SJCRH30 (cell line): ENCODE data around the gene UBE2F. TPM values are rescaled to one million over a fixed set of nuclear protein-coding genes. Genes with fewer than 3 reads are reported as not detected.

Experiments
- DNase-seq, 2 experiments: peaks; one replicate each; pipeline ENCODE4 v3.0.0-alpha.2; 2015 to 2020
- H3K27ac ChIP-seq: fragments of 250-450 bp; sonication (Bioruptor Pico); 2 replicates; pipeline ENCODE4 v1.5.1; 2020; ENCODE audit warnings: mild to moderate bottlenecking, moderate library complexity
- H3K27me3 ChIP-seq: fragments of 250-450 bp; sonication (Bioruptor Pico); 2 replicates; pipeline ENCODE4 v1.5.1; 2020; ENCODE audit warnings: mild to moderate bottlenecking, moderate library complexity
- H3K36me3 ChIP-seq: fragments of 250-450 bp; sonication (Bioruptor Pico); 2 replicates; pipeline ENCODE4 v1.5.1; 2020; ENCODE audit warnings: mild to moderate bottlenecking, moderate library complexity
- H3K4me1 ChIP-seq: fragments of 250-450 bp; sonication (Bioruptor Pico); 2 replicates; pipeline ENCODE4 v1.5.1; 2020; ENCODE audit warnings: mild to moderate bottlenecking, moderate library complexity
- H3K4me3 ChIP-seq: fragments of 250-450 bp; sonication (Bioruptor Pico); 2 replicates; pipeline ENCODE4 v1.5.1; 2020; ENCODE audit warnings: mild to moderate bottlenecking, moderate library complexity
- H3K9me3 ChIP-seq: fragments of 250-450 bp; sonication (Bioruptor Pico); replicated peaks from 2 replicates; pipeline ENCODE4 v1.5.1; 2020; ENCODE audit warnings: mild to moderate bottlenecking, moderate library complexity
- total RNA-seq: library from RNA; depleted of rRNA; stranded (reverse); fragments of >200 nt; shearing (Covaris generic); gene quantifications from 2 replicates; pipeline ENCODE4 v1.2.3, GENCODE V29; 2014

The UBE2F gene
- total RNA-seq, 1 experiment from 2014 or later, result 50.5 TPM

DNA sequence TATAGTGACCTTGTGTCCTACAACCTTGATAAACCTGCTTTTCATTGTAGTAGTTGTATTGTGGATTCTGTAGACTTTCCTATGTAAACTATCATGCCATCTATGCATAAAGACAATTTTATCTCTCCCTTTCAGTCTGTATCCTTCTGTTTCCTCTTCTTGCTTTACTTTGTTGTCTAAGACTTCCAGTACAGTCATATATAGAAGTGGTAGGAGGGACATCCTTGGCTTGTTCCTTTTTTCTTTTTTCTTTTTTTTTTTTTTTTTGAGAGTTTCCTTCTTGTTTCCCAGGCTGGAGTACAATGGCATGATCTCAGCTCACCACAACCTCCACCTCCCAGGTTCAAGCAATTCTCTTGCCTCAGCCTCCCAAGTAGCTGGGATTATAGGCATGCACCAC lies 39.7 kb downstream of the UBE2F start:
- 0 out of 2 replicates have a peak, but pooled peaks cover 4% of the 10 kb centered on the region for H3K36me3 ChIP-seq
- DNase-seq, result no peak
- no peaks in the 10 kb centered on the region for H3K27me3 ChIP-seq
- no peaks in the 10 kb centered on the region for H3K9me3 ChIP-seq
- no peak overlapping the region for H3K27ac ChIP-seq
- no peak overlapping the region for H3K4me3 ChIP-seq
- H3K4me1 ChIP-seq, result no peaks in the 10 kb centered on the region

DNA sequence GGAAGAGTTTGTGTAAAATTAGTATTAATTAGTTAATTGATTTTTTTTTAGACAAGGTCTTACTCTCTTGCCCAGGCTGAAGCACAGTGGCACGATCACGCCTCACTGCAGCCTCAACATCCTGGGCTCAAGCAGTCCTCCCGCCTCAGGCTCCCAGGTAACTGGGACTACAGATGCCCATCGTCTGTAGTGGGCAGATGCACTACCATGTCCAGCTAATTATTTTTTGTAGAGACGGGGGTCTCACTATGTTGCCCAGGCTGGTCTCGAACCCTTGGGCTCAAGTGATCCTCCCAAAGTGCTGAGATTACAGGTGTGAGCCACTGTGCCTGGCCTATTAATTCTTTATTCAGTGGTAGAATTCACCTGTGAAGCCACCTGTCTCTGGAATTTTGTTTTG lies 41.1 kb downstream of the UBE2F start:
- Histone ChIP-seq H3K27me3 (no peaks in the 10 kb centered on the region), H3K4me3 (no peak overlapping the region), H3K4me1 (no peaks in the 10 kb centered on the region), H3K27ac (no peak overlapping the region), H3K9me3 (no peaks in the 10 kb centered on the region), H3K36me3 (0 out of 2 replicates have a peak, but pooled peaks cover 4% of the 10 kb centered on the region)
- DNase-seq, result no peak

DNA sequence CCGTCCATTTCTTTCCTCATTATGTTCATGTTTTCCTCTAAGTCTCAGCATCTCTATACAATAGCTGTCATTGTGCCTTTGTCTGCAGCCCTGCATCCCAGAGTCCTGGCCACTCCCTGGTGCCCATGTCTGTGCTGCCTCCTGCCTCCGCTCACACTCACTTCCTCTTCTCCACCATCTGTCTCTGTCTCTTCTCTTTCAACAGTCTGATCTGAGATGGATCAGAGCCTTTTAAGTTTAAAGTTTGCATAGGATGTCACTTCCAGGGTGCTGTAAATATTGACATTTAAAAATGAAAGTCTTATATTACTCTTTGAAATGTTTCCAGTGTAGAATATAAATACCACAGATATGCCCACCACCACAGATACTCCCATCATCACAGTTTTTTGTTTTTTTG lies 42.7 kb downstream of the UBE2F start:
- Histone ChIP-seq H3K27me3 (no peaks in the 10 kb centered on the region), H3K4me3 (no peak overlapping the region), H3K36me3 (no peaks in the 10 kb centered on the region), H3K9me3 (no peaks in the 10 kb centered on the region), H3K27ac (no peak overlapping the region), H3K4me1 (no peaks in the 10 kb centered on the region)
- DNase-seq, result no peak

DNA sequence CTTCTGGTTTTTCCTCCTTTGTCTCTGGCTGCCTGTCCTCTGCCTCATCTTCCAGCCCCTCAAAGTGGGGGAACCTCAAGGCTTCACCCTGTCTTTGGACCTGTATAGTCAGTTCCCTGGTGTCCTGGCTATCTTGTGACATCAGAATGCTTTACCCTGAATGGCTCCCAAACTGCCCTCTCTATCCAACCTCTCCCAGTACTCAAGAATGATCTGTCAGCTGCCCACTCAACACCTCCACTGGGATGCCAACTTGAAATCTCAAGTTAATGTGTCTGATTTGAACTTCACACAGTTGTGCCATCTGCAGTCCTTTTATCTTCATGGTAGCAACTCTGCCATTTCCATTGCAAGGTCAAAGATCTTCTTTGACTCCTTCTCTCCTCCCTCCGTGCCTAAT lies 43.8 kb downstream of the UBE2F start:
- H3K4me1 ChIP-seq, result no peaks in the 10 kb centered on the region
- H3K27me3 ChIP-seq, result no peaks in the 10 kb centered on the region
- no peak overlapping the region for H3K4me3 ChIP-seq
- no peak for DNase-seq
- H3K36me3 ChIP-seq, result no peaks in the 10 kb centered on the region
- no peaks in the 10 kb centered on the region for H3K9me3 ChIP-seq
- H3K27ac ChIP-seq, result no peak overlapping the region

DNA sequence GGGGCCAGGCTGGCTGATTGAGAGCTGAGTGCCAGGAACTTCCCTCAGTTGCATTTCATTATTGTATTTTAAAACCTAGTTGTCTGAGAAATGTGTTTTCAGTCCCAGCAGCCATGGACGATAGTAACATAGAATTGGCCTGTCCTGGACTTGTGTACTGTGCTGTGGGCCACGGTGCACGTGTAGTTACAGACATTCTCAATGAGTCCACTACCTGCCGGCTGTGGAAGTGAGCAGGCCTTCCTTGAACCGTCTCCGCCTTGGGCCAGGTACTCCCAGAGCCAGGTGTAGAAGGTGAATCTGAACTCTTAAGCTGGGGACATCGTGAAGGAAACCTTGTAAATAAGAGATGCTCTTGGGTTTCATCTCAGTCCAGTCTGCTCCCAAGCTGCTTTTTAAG lies 47.0 kb downstream of the UBE2F start:
- Histone ChIP-seq H3K27ac (no peak overlapping the region), H3K9me3 (no peaks in the 10 kb centered on the region), H3K36me3 (no peaks in the 10 kb centered on the region), H3K27me3 (no peaks in the 10 kb centered on the region), H3K4me1 (no peaks in the 10 kb centered on the region), H3K4me3 (no peak overlapping the region)
- no peak for DNase-seq

DNA sequence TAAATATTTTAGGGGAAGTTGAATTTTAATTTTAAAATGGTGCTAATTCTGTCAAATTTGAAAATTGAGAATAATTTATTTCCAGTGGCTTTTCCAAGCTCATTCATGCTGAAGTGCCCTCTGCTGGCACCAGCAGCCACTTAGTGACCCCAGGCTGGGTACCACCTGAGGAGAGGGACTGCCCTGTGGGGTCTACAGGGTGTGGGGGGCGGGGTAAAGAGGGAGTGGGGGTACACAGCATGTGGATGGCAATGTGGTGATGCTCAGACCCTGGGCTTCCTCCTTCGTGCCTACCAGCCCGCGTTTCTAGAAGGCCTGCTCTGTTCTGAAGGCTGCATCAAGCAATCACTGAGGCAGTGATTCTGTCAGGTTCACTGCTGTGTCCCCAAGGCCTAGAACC lies 48.9 kb downstream of the UBE2F start:
- no peaks in the 10 kb centered on the region for H3K4me1 ChIP-seq
- no peak overlapping the region for H3K27ac ChIP-seq
- H3K27me3 ChIP-seq, result no peaks in the 10 kb centered on the region
- DNase-seq, result no peak
- H3K36me3 ChIP-seq, result no peaks in the 10 kb centered on the region
- no peak overlapping the region for H3K4me3 ChIP-seq
- H3K9me3 ChIP-seq, result no peaks in the 10 kb centered on the region

DNA sequence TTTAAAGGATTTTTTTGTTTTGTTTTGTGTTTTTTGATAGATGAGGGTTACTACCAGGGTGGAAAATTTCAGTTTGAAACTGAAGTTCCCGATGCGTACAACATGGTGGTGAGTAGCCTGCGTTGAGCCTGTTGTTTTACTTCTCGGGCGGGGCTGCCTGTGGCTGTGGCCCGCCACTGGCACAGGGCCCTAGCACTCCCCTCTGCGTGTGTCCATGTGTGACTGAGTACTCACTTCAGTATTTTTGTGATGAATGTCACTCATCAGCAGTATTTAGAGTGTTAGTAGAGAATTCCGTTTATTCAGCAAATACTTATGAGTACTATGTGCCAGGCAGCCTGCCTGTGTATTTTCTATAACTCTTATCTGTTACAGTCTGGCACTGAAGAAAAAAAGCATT lies 49.7 kb downstream of the UBE2F start:
- no peak overlapping the region for H3K4me3 ChIP-seq
- H3K27me3 ChIP-seq, result no peaks in the 10 kb centered on the region
- H3K4me1 ChIP-seq, result no peaks in the 10 kb centered on the region
- no peaks in the 10 kb centered on the region for H3K9me3 ChIP-seq
- no peak for DNase-seq
- no peak overlapping the region for H3K27ac ChIP-seq
- no peaks in the 10 kb centered on the region for H3K36me3 ChIP-seq

DNA sequence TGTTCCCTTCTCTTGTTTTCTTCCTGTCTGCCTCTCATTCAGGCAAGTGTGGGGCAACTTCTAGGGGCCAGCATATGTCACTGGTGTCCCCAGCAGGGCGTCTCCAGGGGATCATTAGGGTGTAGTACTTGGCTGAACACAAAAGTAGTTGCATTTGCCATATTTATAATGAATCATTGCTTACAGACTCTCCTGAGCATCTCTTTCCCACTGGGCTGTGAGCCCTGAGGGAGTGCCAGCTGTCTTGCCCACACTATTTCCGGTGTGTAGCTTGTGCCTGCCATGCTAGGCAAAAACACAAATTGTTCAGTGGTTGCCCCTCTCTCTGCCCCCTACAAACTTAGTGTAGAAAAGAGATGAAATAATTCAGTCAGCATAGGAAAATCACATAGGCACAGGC lies 53.1 kb downstream of the UBE2F start:
- Histone ChIP-seq H3K4me1 (no peaks in the 10 kb centered on the region), H3K27ac (no peak overlapping the region), H3K4me3 (no peak overlapping the region), H3K9me3 (no peaks in the 10 kb centered on the region), H3K27me3 (no peaks in the 10 kb centered on the region), H3K36me3 (no peaks in the 10 kb centered on the region)
- DNase-seq, result no peak

DNA sequence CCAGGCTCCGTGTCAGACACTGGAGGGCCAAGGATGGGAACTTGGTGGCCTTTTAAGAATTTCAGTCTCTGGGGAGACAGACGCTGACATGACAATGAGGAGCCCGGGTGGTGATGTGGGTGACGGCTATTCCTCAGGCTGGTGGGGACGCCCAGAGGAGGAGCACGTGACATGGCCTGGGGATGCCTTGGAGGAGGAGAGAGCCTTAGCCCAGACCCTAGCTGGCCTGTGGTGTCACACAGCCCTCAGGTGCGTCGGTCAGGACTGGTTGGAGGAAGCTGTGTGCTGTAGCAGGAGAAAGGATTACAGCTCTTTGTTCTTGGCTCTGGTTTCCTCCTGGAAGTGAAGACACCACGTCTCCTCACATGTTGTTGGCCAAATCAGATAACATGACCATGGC lies 54.0 kb downstream of the UBE2F start:
- no peak for DNase-seq
- H3K4me3 ChIP-seq, result no peak overlapping the region
- H3K27ac ChIP-seq, result no peak overlapping the region
- H3K9me3 ChIP-seq, result no peaks in the 10 kb centered on the region
- H3K4me1 ChIP-seq, result no peaks in the 10 kb centered on the region
- H3K27me3 ChIP-seq, result no peaks in the 10 kb centered on the region
- H3K36me3 ChIP-seq, result no peaks in the 10 kb centered on the region; the same call in 1 of the 2 replicates

DNA sequence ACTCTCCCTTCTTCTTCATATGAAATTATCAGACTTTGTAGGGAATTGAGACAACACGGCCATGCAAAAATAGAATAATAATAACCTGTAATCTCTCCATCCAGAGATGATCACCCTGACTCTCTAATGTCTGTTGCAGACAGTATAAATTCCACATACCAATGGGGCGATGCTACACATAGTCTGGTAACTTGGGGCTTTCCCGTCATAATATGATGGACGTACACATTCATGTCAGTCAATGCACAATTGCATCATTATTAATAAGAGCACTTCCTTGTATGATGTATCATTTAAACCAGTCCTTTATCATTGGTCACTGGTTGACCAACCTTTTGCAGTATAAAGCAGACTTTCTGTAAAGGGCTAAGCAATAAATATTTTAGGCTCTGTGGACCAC lies 54.5 kb downstream of the UBE2F start:
- Histone ChIP-seq H3K4me1 (no peaks in the 10 kb centered on the region), H3K27ac (no peak overlapping the region), H3K36me3 (no peaks in the 10 kb centered on the region; the same call in 1 of the 2 replicates), H3K9me3 (no peaks in the 10 kb centered on the region), H3K4me3 (no peak overlapping the region), H3K27me3 (no peaks in the 10 kb centered on the region)
- no peak for DNase-seq

DNA sequence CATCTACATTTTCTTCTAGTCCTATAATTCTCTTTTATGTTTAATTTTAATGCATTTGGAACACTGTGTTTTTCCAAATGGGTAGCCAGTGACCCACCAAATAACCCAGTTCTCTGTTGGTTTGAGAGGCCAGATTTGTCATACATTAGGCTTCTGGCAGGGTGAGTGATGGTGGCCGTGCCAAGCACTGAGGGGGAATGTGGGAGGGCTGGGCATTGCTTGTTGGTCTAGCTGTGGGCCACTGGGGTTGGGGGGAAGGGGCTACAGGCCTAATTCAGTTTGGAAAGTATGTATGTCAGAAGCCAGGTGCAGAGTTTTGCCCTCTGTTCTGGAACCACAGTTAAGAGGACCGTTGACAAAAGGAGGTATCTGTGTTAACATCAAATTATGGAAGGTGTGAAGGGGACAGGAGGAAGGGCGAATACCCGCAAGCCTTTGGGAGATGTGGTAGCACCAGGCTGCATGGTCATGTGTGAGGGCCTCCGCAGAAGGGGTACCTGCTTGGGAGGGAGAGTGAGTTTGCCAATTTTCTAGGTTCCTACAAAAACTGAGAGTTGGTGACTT lies 55.9 kb downstream of the UBE2F start:
- no peaks in the 10 kb centered on the region for H3K4me1 ChIP-seq
- H3K36me3 ChIP-seq, result no peaks in the 10 kb centered on the region; the same call in 1 of the 2 replicates
- H3K27me3 ChIP-seq, result no peaks in the 10 kb centered on the region
- no peak for DNase-seq
- H3K4me3 ChIP-seq, result no peak overlapping the region
- no peaks in the 10 kb centered on the region for H3K9me3 ChIP-seq
- no peak overlapping the region for H3K27ac ChIP-seq

DNA sequence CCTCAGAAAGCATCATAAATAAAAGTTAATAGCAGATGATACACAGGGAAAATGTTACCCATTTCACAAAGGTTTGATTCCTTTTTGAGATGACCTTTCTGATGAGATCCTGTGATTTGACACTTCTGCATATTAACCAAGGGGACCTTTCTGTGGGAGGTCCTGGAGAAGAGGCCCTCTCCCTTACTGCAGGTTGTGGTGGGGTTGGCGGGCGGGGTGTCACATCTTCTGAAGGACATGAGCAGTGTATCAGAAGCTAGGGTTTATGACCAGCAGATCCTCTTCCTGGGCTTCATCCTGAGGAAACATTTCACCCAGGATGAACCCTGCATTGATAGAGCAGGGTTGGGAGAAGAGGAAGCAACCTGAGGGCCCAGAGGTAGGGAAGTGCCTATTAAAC lies 56.8 kb downstream of the UBE2F start:
- Histone ChIP-seq H3K36me3 (no peaks in the 10 kb centered on the region; the same call in 1 of the 2 replicates), H3K27me3 (no peaks in the 10 kb centered on the region), H3K4me1 (no peaks in the 10 kb centered on the region), H3K27ac (no peak overlapping the region), H3K9me3 (no peaks in the 10 kb centered on the region), H3K4me3 (no peak overlapping the region)
- DNase-seq, result no peak

DNA sequence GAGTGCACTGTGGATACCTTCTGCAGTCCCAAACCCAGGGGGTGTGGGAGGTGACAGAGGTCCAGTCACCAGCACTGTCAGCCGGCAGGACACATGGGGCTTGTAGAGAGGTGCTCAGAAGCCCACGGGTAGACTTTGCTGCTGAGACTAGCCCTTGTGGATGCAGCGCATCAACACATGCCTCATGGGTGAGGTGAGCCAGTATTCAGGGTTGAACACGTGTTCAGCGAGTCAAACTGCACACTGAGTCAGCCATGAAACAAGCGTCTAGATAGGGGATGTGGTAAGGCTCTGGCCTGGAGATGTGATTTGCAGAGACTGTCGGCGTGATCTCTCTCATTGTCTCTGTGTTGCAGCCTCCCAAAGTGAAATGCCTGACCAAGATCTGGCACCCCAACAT lies 58.2 kb downstream of the UBE2F start:
- no peaks in the 10 kb centered on the region; the same call in 1 of the 2 replicates for H3K36me3 ChIP-seq

DNA sequence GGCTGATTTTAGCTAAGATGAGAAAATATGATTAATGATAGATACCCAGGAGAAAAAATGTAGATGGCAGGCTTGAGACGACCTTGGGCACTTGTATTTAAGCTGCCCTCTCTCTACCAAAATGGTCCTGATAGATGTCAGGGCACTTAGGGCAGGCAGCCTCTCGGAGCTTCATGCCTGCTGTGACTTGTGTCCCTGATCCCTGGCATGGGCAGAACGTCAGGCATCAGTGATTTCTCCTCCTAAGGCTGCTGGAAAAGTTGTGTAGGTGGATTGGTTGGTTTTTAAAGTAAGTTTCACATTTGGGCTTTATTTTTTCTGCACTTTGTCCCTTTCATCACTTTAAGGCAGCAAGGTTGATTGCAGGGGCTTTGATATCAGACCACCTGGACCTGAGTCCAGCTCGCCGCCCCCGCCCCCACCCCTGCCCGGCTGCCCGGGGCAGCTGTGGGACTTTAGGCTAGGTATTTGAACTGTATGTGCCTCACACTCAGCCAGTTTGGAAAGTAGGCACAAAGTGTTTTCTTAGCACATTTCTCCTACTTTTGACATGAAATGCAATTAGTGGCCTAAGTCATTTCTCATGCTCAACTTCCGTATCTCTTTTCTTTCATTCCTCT lies 59.0 kb downstream of the UBE2F start:
- H3K36me3 ChIP-seq, result no peaks in the 10 kb centered on the region; the same call in 1 of the 2 replicates
- H3K9me3 ChIP-seq, result no peaks in the 10 kb centered on the region
- H3K27me3 ChIP-seq, result no peaks in the 10 kb centered on the region
- DNase-seq, result no peak
- H3K4me1 ChIP-seq, result no peaks in the 10 kb centered on the region
- H3K27ac ChIP-seq, result no peak overlapping the region
- H3K4me3 ChIP-seq, result no peak overlapping the region

More for the DNA sequence above, 58.2 kb downstream of the UBE2F start:
- Histone ChIP-seq H3K27me3 (no peaks in the 10 kb centered on the region), H3K4me3 (no peak overlapping the region), H3K4me1 (no peaks in the 10 kb centered on the region), H3K9me3 (no peaks in the 10 kb centered on the region), H3K27ac (no peak overlapping the region)
- no peak for DNase-seq

DNA sequence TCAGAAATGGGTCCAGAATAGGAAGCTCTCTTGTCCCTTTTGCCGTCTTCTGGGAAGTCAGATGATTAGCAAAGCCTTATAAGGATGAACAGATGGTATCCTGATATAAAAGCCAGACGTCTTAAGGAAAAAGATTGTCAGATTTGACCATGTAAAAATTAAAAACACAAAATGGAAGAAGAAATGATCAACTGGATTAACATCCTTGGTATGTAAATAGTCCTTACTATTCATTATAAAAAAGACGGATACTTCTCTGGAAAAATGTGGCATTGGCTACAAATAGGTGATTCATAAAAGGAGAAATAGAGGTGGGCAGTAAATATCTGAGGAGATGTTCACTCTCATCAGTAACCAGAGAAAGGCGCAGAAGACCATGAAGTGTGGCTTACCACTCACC lies 60.2 kb downstream of the UBE2F start:
- Histone ChIP-seq H3K4me1 (no peaks in the 10 kb centered on the region), H3K27me3 (no peaks in the 10 kb centered on the region), H3K27ac (no peak overlapping the region), H3K4me3 (no peak overlapping the region), H3K36me3 (no peaks in the 10 kb centered on the region; the same call in 1 of the 2 replicates), H3K9me3 (no peaks in the 10 kb centered on the region)
- DNase-seq, result no peak
